GOT3 (cell line): ENCODE data around the gene CRLF2.
"Not testable (repeated sequence)": the region's sequence is repeated elsewhere in the genome, so short reads cannot be mapped to it uniquely, and the experiment has no call there.

Experiments
- DNase-seq: peaks from one replicate; lab custom pipeline; 2025; ENCODE audit warnings: mixed read lengths; lab: John Stamatoyannopoulos, UW

The CRLF2 gene, protein sequence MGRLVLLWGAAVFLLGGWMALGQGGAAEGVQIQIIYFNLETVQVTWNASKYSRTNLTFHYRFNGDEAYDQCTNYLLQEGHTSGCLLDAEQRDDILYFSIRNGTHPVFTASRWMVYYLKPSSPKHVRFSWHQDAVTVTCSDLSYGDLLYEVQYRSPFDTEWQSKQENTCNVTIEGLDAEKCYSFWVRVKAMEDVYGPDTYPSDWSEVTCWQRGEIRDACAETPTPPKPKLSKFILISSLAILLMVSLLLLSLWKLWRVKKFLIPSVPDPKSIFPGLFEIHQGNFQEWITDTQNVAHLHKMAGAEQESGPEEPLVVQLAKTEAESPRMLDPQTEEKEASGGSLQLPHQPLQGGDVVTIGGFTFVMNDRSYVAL

DNA sequence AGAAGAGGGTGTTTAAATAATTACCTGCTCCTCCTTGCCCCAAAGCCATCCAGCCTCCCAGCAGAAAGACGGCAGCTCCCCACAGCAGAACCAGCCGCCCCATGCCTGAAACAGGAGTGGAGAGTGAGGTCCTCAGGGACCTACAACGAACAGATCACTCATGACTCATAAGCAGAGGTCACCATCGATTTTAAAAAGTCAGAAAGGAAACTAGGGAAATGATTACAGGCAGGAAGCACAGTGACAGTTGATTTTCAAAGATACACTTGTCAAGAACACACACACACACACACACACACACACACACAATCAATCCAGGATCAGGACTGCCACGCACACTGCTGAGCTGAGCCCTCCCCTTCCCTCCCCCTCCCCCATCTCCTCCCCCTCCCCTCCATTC lies at the start of gene CRLF2:
Gene CRLF2, minus strand, starts transcription at position 118 of the 400 bp plus-strand sequence. Its CDS starts 15 bp downstream, at position 103.
- DNase-seq: no peak

DNA sequence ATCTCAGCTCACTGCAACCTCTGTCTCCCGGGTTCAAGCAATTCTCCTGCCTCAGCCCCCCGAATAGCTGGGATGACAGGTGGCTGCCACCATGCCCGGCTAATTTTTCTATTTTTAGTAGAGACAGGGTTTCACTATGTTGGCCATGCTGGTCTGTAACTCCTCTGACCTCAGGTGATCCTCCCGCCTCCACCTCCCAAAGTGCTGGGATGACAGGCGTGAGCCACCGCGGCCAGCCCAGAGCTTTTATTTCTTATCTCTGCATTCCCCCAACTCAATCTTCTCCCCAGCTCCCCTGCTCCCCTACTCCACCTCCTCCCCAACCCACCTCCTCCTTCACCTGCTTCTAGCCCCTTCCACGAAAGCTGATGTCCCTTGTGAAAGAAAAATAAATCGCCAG lies 49.3 kb upstream of the CRLF2 start:
- DNase-seq: not testable (repeated sequence)

DNA sequence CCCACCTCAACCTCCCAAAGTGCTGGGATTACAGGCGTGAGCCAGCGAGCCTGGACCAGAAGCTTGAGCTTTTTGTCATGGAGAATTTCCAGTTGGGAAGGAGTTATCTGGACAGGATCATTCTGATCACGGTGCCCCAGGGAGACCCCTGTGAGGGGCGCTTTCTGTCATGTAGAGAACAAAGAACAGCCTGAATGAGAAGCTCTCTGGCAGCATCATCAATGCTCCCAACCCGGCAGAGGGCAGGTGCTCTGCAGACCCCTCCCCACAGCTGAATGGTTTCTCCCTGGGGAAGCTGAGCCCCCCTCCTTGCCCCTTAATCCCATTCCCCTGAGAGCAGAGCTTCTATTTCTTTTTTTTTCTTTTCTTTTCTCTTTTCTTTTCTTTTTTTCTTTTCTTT lies 48.8 kb upstream of the CRLF2 start:
- no peak for DNase-seq

DNA sequence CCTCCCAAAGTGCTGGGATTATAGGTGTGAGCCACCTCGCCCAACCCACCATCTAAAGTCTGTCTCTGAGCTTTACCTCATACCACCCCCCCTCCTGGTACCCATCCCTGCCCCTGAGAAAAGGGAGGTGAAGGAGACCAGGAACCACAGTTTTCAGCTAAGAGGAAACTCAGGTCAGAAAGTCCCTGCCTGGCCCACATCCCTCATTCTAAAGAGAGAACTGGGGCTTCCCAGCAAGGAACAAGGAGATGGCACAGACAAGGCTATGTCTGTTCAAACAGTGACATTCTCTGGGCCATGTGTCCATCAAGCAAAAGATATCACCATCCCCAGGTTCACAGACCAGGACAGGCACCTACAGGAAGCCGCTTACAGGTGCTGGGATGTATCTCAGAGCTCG lies 40.4 kb upstream of the CRLF2 start:
- no peak for DNase-seq

DNA sequence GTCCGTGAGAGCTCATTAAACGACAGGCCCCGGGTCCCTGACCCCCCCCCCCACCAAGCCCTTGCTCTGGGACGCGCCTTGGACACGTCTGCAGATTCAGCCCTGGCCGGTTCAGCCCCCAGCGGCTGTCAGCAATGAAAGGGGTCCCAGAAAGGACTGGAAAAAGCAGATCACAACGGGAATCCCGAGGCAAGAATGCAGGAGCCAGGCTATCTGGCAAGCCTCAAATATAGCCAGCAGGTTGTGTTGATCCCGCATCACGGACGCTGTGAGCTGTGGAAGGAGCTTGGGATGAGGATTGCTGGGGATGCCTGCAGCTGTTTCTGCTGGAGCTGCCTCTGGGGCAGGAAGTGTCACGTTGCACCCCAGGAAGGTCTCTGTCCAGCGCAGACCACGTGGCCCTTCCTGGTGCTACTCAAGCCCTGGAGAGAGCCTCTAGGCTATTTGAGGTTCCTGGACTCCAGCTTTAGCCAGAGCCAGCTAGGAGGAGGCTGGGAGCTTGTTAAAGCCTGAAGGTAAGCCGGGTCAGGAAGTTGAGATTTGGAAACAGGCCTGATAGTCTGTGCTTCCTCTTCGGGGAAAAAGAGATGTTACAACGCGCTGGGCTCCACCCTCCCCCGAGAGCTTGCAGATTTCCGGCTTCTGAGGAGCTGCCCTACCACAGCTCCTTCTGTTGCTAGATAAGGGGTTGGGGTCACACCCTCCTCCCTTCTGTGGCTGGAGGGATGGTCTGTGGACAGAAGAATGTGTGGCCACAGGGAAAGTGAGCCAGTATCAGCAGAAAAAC lies 36.8 kb upstream of the CRLF2 start:
- DNase-seq: no peak

DNA sequence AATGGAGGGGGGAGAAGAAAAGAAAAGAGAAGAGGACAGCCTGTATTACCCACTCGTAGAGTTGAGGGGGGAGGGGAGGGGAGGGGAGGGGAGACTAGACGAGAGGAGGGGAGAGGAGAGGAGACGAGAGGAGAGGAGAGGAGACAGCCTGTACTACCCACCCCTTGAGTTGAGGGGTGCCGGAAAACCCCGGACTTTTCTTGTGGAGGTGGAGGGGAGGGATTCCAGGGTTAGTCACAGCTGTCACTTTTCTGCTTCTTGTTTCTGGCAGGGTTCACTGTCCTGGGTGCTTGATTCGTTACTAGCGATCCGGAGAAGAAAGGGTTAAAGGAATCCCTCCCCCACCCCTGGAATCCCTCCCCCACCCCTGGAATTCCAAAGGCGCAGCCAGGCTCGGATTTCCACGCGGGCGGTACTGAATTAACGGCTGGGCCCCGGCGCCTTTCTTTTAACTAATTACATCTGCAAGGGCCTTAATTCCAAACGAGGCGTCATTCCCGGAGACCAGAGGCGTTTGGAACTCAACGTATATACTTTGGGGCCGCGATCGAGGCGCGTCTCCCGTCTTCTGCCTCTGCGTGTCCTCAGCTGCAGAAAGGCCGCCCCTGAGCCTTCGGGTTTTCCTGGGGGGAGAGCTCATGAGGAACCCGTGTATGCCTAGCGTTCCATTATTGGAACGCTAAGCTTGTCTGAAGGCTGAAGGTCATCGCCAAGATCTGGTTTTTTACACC lies 36.0 kb upstream of the CRLF2 start:
- no peak for DNase-seq

DNA sequence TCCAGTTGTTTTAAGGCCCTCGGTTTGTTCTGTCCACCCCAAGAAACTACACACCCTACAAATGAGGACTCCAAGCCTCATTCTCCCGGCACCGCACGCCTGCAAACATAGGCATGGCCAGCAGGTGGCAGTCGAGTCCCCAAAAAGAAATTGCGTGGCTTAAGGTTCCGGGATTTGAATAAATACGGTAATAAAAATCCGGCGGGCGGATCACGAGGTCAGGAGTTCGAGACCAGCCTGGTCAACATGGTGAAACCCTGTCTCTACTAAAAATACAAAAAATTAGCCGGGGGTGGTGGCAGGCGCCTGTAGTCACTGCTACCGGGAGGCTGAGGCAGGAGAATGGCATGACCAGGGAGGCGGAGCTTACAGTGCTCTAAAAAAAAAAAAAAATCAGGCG lies 34.4 kb upstream of the CRLF2 start:
- DNase-seq: peak; percentile 51

DNA sequence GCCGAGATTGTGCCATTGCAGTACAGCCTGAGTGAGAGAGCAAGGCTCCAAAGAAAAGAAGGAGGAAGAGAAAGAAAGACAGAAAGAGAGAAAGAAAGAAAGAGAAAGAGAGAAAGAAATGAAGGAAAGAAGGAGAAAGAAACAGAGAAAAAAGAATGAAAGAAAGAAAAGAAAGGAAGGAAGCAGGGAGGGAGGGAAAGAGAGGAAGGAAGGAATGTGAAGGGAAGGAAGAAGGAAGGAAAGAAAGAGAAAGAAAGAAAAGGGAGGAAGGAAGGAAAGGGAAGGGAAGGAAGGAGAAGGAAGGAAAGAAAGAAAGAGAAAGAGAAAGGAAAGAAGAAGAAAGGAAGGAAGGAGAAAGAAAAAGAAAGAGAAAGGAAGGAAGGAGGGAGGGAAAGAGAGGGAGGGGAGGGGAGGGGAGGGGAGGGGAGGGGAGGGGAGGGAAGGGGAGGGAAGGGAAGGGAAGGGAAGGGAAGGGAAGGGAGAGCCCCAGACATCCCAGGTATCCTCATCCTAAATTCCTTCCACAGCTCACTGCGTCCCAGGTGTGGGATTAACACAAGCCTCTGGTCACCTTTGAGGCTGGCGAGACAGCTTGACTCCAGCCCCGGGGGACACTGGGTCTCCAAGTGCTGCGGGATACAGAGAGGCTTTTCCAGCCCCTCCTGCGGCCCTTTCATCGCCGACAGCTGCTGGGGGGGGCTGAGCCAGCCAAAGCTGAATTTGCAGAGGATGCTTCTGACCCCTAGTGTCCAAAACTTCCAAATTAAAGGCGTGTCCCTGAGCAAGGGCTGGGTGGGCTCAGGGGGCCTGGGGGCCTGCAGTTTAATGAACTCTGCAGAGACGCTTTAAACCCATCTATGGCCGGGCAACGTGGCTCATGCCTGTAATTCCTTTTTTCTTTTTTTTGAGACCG lies 32.0 kb upstream of the CRLF2 start:
- DNase-seq: no peak

DNA sequence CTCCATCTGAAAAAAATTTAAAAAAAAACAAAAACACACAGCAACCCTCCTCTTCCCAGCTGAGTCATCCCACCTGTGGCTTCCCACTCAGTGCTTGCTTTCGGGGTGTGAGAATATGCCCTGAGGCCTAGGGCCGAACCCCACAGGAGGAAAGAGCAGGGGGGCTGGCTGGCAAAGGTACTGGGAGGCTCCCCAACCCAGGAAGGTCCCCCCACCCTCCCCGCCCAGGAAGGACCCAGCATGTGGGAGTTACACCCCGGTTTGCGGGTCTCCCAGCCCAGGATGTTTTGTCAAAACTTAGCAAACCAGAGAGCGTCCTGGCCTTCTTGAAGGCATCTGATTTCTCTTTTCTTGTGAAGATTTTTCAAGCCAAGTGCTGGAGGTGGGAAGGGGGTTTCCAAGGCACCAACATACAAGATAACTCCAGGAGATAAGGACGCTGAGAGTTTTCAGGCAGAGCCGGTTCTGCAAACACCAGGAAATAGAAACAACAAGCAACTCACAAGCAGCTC lies 30.5 kb upstream of the CRLF2 start:
- no peak for DNase-seq

DNA sequence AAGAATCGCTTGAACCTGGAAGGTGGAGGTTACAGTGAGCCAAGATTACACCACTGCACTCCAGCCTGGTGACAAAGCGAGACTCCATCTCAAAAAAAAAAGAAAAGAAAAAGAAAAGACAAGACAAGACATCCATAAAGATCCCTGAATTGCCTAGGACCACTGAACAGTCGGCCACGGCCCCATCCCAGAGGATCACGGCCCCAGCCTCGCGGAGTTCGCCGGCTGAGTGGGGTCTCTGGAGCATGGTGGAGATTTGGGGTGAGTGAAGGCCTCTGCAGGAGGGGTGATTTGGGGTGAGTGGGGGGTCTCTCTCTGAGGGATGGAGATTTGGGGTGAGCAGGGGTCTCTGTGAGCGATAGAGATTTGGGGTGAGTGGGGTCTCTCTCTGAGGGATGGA lies 28.1 kb upstream of the CRLF2 start:
- not testable (repeated sequence) for DNase-seq

DNA sequence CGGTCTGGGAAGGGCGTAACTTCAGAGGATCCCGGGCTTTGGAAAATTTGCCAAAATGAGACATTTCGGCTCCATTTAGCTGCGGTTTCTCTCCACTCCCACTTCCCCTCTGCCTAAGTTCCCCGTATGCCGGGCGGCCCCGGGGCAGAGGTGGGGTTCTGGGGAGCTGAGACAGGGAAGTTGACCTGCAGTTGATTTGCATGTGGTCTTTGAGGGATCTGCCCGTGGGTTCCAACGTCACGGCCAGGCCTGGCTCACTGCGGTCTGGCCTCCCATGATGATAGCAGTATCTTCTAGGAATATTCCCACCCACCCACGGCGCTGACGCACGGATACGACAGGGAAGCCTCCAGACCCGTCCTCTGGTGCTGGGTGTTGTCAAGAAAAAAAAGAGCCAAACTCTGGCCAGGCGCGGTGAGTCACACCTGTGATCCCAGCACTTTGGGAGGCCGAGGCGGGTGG lies 27.3 kb upstream of the CRLF2 start:
- DNase-seq: no peak

DNA sequence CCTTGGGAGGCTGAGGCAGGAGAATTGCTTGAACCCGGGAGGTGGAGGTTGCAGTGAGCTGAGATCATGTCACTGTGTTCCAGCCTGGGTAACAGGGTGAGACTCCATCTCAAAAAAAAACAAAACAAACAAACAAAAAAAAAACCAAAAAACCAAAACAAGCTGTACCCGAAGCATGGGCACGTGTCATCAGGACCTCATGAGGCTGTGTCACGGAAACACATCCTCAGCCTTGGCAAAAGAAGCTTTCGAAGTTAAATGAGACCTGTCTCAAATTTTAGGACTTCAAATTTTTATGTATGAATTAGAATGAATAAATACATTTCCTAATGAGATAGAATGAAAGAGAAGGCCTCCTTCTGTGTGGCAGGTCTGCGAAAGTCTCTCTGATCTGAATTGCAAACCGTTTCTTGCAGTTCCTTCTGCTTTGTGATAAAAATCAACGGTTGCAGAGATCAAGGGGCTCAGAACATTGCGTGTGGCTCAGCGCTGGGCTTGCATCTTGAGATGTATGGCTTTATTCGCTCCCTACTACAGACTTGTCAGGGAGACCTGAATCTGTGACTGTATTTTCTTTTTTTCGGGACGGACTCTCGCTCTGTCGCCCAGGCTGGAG lies 19.5 kb upstream of the CRLF2 start:
- no peak for DNase-seq

DNA sequence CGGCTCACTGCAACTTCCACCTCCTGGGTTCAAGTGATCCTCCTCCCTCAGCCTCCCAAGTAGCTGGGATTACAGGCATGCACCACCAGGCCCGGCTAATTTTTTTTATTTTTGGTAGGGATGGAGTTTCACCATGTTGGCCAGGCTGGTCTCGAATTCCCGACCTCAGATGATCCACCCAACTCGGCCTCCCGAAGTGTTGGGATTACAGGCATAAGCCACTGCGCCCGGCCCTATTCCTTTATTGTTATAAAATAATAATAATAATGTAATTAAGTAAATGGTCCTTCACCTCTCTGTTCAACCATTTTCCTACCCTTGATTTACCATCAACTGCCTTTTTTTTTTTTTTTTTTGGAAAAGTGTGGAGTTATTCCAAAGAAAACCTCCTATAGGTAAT lies 15.7 kb upstream of the CRLF2 start:
- not testable (repeated sequence) for DNase-seq

DNA sequence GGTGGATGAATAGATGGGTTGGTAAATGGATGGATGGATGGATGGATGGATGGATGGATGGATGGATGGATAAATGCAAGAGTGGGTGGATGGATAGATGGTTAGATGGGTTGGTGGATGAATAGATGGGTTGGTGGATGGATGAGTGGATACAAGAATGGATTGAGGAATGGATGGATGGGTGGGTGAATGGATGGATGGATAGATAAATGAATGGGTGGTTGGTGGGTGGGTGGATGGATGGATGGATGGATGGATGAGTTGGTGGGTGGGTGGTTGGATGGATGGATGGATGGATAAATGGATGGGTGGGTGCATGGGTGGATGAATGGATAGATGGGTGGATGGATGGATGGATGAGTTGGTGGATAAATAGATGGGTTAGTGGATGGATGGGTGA lies 13.8 kb upstream of the CRLF2 start:
- no peak for DNase-seq

DNA sequence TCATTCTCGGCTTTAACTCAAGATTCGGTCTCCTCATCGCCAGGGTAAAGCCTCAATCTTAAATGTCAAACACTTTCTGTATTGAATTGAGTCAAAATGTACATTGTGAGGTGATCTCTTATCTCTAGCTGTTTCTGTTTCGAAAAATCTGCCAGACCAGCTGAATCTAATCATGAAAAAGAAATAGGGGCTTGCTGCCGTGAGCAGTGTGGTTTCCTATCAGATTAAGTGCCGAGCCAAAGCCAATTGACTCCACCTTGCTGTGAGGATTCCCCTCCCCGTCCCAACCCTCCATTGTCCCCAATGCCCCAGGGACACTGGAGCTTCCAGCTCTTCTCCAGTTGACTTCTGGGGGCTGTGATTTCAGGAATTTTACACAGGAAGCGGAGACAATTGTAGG lies 12.5 kb upstream of the CRLF2 start:
- no peak for DNase-seq

DNA sequence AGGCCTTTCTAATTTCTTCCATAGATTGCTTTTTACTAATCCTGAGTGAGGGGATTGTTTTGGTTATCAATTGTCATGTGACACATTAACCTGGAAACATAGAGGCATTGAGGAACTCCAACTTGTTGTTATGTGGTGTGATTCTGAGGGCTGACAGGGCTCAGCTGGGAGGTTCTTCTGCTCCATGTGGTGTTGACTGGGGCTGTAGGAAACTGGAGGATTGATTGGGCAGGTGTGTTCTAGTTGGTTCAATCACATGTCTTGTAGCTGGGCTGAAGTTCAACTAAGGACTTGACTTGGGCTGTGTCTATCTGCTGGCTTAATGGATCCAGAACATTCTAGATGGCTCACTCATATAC lies 10.8 kb upstream of the CRLF2 start:
- DNase-seq: no peak

DNA sequence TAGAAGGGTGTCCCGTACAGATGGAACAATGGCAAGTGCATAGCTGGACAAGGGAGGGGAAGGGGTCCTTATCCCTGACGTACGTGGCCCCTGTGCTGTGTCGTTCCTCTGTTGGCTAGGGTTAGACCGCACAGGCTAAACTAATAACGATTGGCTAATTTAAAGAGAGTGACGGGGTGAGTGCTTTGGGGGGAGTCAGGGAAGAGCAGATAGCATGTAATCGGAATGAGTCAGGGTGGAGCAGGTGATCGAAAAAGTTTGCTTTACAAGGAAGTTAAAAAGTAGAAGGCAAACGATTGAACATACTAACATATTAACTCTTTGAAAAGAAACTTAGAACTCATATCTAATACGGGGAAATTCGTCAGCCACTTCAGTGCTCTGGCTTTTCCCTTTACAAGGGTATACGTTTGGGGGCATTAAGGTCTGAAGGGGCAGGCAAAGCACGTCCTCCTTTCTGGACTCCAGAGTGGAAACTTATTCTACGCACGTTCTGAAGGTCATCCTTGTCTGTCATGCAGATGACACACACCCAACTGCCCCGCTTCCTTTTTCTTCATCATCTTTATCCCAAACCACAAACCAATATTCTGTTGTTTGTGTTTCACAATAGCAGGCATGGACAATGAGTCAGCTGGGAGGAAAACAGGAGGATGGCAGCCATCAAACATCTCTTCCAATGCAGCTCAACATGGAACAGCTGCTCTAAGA lies 10.2 kb upstream of the CRLF2 start:
- no peak for DNase-seq

DNA sequence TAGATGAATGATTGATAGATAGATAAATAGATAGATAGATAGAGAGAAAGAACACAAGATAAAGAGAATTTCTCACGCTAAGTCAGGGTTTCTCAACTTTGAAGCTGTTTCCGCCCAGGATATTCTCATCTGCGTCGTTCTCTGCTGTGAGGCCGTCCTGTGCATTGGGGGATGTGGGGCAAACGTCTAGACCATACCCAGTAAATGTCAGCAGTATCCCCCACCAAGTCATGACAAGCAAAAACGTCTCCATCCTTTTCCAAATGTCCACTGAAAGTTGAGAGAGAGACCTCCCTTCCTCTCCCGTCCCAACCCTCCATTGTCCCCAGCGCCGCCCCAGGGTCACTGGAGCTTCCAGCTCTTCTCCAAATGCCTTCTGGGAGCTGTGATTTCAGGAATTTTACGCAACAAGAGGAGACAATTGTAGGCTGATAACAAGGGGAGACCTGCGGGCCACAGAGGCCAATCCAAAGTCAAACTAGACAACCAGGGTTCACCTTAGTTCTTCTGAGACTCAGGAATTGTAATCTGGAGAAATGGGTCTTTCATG lies 8.9 kb upstream of the CRLF2 start:
- DNase-seq: no peak

DNA sequence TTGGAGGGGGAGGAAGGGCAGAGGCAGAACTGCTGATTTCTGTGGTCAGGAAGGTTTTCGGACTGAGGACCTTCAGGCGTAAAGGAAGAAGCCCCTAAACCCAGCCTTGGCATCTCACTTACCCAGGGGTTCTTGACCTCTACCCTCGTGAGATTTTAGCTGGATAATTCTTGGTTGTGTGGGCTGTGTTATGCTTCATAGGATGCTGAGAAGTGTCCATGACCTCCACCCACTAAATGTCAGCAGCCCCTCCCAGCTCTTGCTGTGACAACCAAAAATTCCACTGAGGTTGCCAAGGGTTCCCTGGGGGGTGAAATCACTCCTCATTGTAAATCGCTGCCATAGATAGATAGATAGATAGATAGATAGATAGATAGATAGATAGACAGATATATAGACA lies 5.8 kb upstream of the CRLF2 start:
- DNase-seq: no peak
